HEK293 (cell line): ENCODE data around the gene COMMD4.

ENCODE experiments used
- BCL6B ChIP-seq: fragments of 450-650 bp; formaldehyde crosslinking; IDR thresholded peaks from 2 replicates; pipeline ENCODE4 v1.5.1; 2017; ENCODE audit warnings: missing biosample characterization, missing genetic modification characterization
- KLF9 ChIP-seq: fragments of 450-650 bp; formaldehyde crosslinking; IDR thresholded peaks from 2 replicates; pipeline ENCODE4 v1.5.1; 2016; ENCODE audit warnings: missing biosample characterization, missing genetic modification characterization, low read depth
- MEIS1 ChIP-seq: sonication (generic); formaldehyde crosslinking; IDR thresholded peaks from 2 replicates; pipeline ENCODE4 v1.8.1; 2022; ENCODE audit warnings: missing genetic modification reagents, mild to moderate bottlenecking, borderline replicate concordance
- PRDM1 ChIP-seq: fragments of 450-650 bp; formaldehyde crosslinking; IDR thresholded peaks from 2 replicates; pipeline ENCODE4; 2016; ENCODE audit warnings: missing biosample characterization, missing genetic modification characterization
- REST ChIP-seq: fragments of 450-650 bp; formaldehyde crosslinking; IDR thresholded peaks from 2 replicates; pipeline ENCODE4 v1.5.1; 2016; ENCODE audit warnings: missing biosample characterization, missing genetic modification characterization
- SETDB1 ChIP-seq: IDR thresholded peaks from one replicate; pipeline ENCODE4 v1.6.1; 2017; ENCODE audit warnings: mild to moderate bottlenecking, low read length, moderate library complexity, mixed read lengths; ENCODE audit not compliant: insufficient read length
- SP3 ChIP-seq: fragments of 450-650 bp; formaldehyde crosslinking; IDR thresholded peaks from 2 replicates; pipeline ENCODE4 v1.5.1; 2016; ENCODE audit warnings: missing biosample characterization, missing genetic modification characterization
- TCF7L2 ChIP-seq: IDR thresholded peaks from 2 replicates; pipeline ENCODE4 v1.6.1; 2011; ENCODE audit warnings: low read depth, mild to moderate bottlenecking, inconsistent platforms, low read length, moderate library complexity, borderline replicate concordance
- ZBTB10 ChIP-seq: fragments of 450-650 bp; formaldehyde crosslinking; IDR thresholded peaks from 2 replicates; pipeline ENCODE4 v1.5.1; 2016; ENCODE audit warnings: missing biosample characterization, missing genetic modification characterization
- ZNF140 ChIP-seq: fragments of 450-650 bp; formaldehyde crosslinking; IDR thresholded peaks from 2 replicates; pipeline ENCODE4 v1.5.1; 2016; ENCODE audit warnings: missing biosample characterization, missing genetic modification characterization
- ZNF174 ChIP-seq: fragments of 450-650 bp; formaldehyde crosslinking; IDR thresholded peaks from 2 replicates; pipeline ENCODE4 v1.5.0; 2017; ENCODE audit warnings: missing biosample characterization, mild to moderate bottlenecking, missing genetic modification characterization
- ZNF2 ChIP-seq: fragments of 450-650 bp; formaldehyde crosslinking; IDR thresholded peaks from 2 replicates; pipeline ENCODE4 v1.5.1; 2016; ENCODE audit warnings: missing biosample characterization, missing genetic modification characterization
- ZNF23 ChIP-seq: fragments of 450-650 bp; formaldehyde crosslinking; IDR thresholded peaks from 2 replicates; pipeline ENCODE4 v1.5.1; 2016; ENCODE audit warnings: missing biosample characterization, missing genetic modification characterization, borderline replicate concordance
- ZNF341 ChIP-seq: fragments of 450-650 bp; formaldehyde crosslinking; IDR thresholded peaks from 2 replicates; pipeline ENCODE4; 2016; ENCODE audit warnings: low read depth, missing biosample characterization, missing genetic modification characterization
- ZNF362 ChIP-seq: fragments of 450-650 bp; formaldehyde crosslinking; IDR thresholded peaks from 2 replicates; pipeline ENCODE4 v1.5.1; 2016; ENCODE audit warnings: missing biosample characterization, missing genetic modification characterization
- ZNF398 ChIP-seq: fragments of 450-650 bp; formaldehyde crosslinking; IDR thresholded peaks from 2 replicates; pipeline ENCODE4 v1.5.1; 2017; ENCODE audit warnings: missing biosample characterization, missing genetic modification characterization
- ZNF558 ChIP-seq: fragments of 450-650 bp; formaldehyde crosslinking; IDR thresholded peaks from 2 replicates; pipeline ENCODE4 v1.5.1; 2016; ENCODE audit warnings: missing biosample characterization, missing genetic modification characterization
- ZNF600 ChIP-seq: fragments of 450-650 bp; formaldehyde crosslinking; IDR thresholded peaks from 2 replicates; pipeline ENCODE4 v1.5.1; 2016; ENCODE audit warnings: missing biosample characterization, missing genetic modification characterization
- ZNF623 ChIP-seq: fragments of 450-650 bp; formaldehyde crosslinking; IDR thresholded peaks from 2 replicates; pipeline ENCODE4 v1.5.1; 2016; ENCODE audit warnings: missing biosample characterization, missing genetic modification characterization
- ZNF639 ChIP-seq: fragments of 450-650 bp; formaldehyde crosslinking; IDR thresholded peaks from 2 replicates; pipeline ENCODE4 v1.5.1; 2016; ENCODE audit warnings: missing biosample characterization, missing genetic modification characterization
- ZNF704 ChIP-seq: fragments of 450-650 bp; formaldehyde crosslinking; IDR thresholded peaks from 2 replicates; pipeline ENCODE4 v1.5.1; 2016; ENCODE audit warnings: missing biosample characterization, missing genetic modification characterization
- ZNF76 ChIP-seq: fragments of 450-650 bp; formaldehyde crosslinking; IDR thresholded peaks from 2 replicates; pipeline ENCODE4; 2016; ENCODE audit warnings: low read depth, missing biosample characterization, missing genetic modification characterization, borderline replicate concordance
- ZSCAN16 ChIP-seq: fragments of 450-650 bp; formaldehyde crosslinking; IDR thresholded peaks from 2 replicates; pipeline ENCODE4 v1.5.1; 2016; ENCODE audit warnings: missing biosample characterization, missing genetic modification characterization
- ZSCAN30 ChIP-seq: fragments of 450-650 bp; IDR thresholded peaks from 2 replicates; pipeline ENCODE4 v1.5.1; 2018; ENCODE audit warnings: missing biosample characterization, mild to moderate bottlenecking, missing genetic modification characterization, moderate library complexity

The COMMD4 gene

GRCh38 chr15:75335705-75336355, at the start of gene COMMD4 (continued):
- TF ChIP-seq BCL6B (tag by site-specific recombination) (no peak), ZNF704 (tag by site-specific recombination) (peak; percentile 97), ZNF639 (tag by site-specific recombination) (peak; percentile 91), ZNF600 (tag by site-specific recombination) (peak; percentile 74; the same call in 1 of the 2 replicates), ZNF341 (peak; percentile 44), ZBTB10 (tag by site-specific recombination) (peak; percentile 60; the same call in 1 of the 2 replicates), ZNF76 (tag by site-specific recombination) (peak; percentile 86), ZNF23 (no peak), ZNF558 (tag by site-specific recombination) (peak; percentile 55; the same call in 1 of the 2 replicates), TCF7L2 (no peak), KLF9 (tag by site-specific recombination) (peak; percentile 85), ZNF362 (peak; percentile 97), SP3 (tag by site-specific recombination) (peak; percentile 95), ZNF398 (tag by site-specific recombination) (peak; percentile 87), ZNF140 (tag by site-specific recombination) (no peak), ZSCAN16 (tag by site-specific recombination) (no peak), SETDB1 (no peak), ZSCAN30 (tag by site-specific recombination) (peak; percentile 81; the same call in 1 of the 2 replicates), PRDM1 (tag by site-specific recombination) (no peak), MEIS1 (CRISPR knock-in tag) (no peak), ZNF623 (peak; percentile 45; the same call in 1 of the 2 replicates), ZNF174 (tag by site-specific recombination) (no peak), REST (tag by site-specific recombination) (0 out of 2 replicates have a peak, but pooled peaks have one; percentile 14), ZNF2 (tag by site-specific recombination) (peak; percentile 70)
